Measurements from ENCODE around the gene NUDT14.

Gene NUDT14

GRCh38 chr14:105176513-105176912, 4.6 kb downstream of the NUDT14 start:
- H3K36me3 ChIP-seq (ENCODE audit: control insufficient read depth in 1 of 2, insufficient read depth in 2 of 2, low read depth in 1 of 2, low read length in 2 of 2): peaks cover 0 to 8% of the 10 kb centered on the region in 2 experiments
- H3K4me2 ChIP-seq (ENCODE audit: low read length, poor library complexity, severe bottlenecking): no peak overlapping the region
- H2AFZ ChIP-seq (ENCODE audit: low read depth, low read length): no peak overlapping the region
- H3K27me3 ChIP-seq (ENCODE audit: control insufficient read depth in 1 of 2, insufficient read depth in 1 of 2, low read length in 2 of 2): peaks cover 9 to 26% of the 10 kb centered on the region in 2 experiments
- no peak for DNase-seq
- no peaks in the 10 kb centered on the region for H3K79me1 ChIP-seq (replicated peaks; ENCODE audit: low read length, poor library complexity, severe bottlenecking)
- H3K14ac ChIP-seq (ENCODE audit: low read length in 2 of 2): no peak overlapping the region
- H2BK120ac ChIP-seq (ENCODE audit: low read depth, low read length): no peak overlapping the region
- H4K91ac ChIP-seq (ENCODE audit: low read length): no peak overlapping the region
- no peak overlapping the region for H3K4me3 ChIP-seq (ENCODE audit: insufficient read depth in 1 of 2, low read depth in 1 of 2, low read length in 2 of 2)
- no peak overlapping the region for H3K27ac ChIP-seq (ENCODE audit: low read length, poor library complexity, severe bottlenecking)
- no peak overlapping the region for H2BK5ac ChIP-seq (ENCODE audit: low read depth, low read length, poor library complexity, severe bottlenecking)
- no peak overlapping the region for H3K9ac ChIP-seq (ENCODE audit: low read length)
- H3K18ac ChIP-seq (ENCODE audit: low read depth in 1 of 2, low read length in 2 of 2): no peak overlapping the region
- peaks cover 22% of the 10 kb centered on the region for H3K4me1 ChIP-seq (ENCODE audit: control insufficient read depth, insufficient read depth, low read depth, low read length)
- H3K23ac ChIP-seq (ENCODE audit: low read length in 2 of 2): no peak overlapping the region
- no peak overlapping the region for H2AK5ac ChIP-seq (ENCODE audit: low read length, severe bottlenecking)
- H2BK15ac ChIP-seq (ENCODE audit: low read depth, poor library complexity, severe bottlenecking): peak overlapping the region; percentile 26
- 86% methylated on average over 15 of the region's 15 CpGs for WGBS
- H3K4ac ChIP-seq (ENCODE audit: low read depth in 1 of 2, low read length in 2 of 2): no peak overlapping the region
- H4K8ac ChIP-seq (ENCODE audit: low read length): no peak overlapping the region
- H2BK12ac ChIP-seq (ENCODE audit: low read length in 2 of 2): no peak overlapping the region
- no peaks in the 10 kb centered on the region for H3K9me3 ChIP-seq (ENCODE audit: control insufficient read depth, low read length)

DNA sequence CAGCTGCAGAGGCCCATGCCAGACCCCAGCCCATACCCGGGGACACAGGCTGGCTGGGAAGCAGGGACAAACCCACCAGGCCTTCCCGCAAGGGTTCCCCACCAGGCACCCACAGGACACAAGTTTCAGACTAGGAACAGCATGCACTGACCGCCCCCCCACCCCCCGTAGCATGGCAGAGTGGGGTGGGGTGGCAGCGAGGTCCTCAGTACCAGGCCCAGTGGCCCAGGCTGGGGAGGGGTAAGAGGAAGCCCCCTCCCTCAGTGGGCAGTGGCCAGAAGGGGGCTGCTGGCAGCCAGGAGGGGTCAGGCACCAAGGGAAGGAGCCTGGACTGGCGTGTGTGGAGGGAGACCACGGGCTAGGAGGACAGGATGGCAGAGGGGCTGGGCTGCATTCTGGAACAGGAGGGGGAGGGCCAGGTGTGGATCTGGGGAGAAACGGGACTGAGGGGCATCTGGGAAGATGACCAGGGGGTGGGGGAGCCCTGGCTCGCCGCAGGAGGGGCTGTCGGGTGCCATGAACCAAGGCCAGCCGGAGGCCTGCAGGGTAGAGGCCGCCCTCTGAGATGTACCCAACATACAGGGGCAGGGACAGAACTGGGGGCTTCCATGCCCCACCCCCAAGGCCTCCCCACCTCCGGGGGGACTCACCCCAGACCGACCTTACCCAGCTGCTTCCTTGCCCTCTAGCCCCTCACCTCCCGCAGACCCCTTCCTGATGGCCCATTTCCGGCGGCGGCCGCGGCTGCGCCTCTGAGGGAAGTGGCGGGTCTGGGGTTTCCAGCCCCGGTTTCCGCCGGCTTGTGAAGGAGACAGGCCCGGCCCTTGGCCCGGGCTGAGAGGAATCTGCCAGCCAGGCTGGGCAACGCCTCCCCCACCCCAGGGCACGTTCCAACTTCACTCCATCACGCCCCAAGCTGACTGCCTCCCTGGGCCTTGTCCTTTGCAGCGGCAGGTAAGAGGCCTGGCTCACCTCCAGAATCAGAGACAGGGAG, 6.9 kb downstream of the NUDT14 start:
- Histone ChIP-seq H3K9me3 (ENCODE audit: control insufficient read depth, low read length) (no peaks in the 10 kb centered on the region), H3K79me1 (replicated peaks; ENCODE audit: low read length, poor library complexity, severe bottlenecking) (no peaks in the 10 kb centered on the region), H2BK120ac (ENCODE audit: low read depth, low read length) (no peak overlapping the region), H2AFZ (ENCODE audit: low read depth, low read length) (no peak overlapping the region), H3K4me1 (ENCODE audit: control insufficient read depth, insufficient read depth, low read depth, low read length) (peaks cover 23% of the 10 kb centered on the region), H2BK5ac (ENCODE audit: low read depth, low read length, poor library complexity, severe bottlenecking) (no peak overlapping the region), H4K8ac (ENCODE audit: low read length) (no peak overlapping the region), H2AK5ac (ENCODE audit: low read length, severe bottlenecking) (no peak overlapping the region), H3K14ac (ENCODE audit: low read length in 2 of 2) (no peak overlapping the region), H3K27me3 (ENCODE audit: control insufficient read depth in 1 of 2, insufficient read depth in 1 of 2, low read length in 2 of 2) (peaks cover 27 to 39% of the 10 kb centered on the region in 2 experiments), H2BK15ac (ENCODE audit: low read depth, poor library complexity, severe bottlenecking) (no peak overlapping the region), H3K23ac (ENCODE audit: low read length in 2 of 2) (no peak overlapping the region), H3K4me3 (ENCODE audit: insufficient read depth in 1 of 2, low read depth in 1 of 2, low read length in 2 of 2) (no peak overlapping the region), H3K18ac (ENCODE audit: low read depth in 1 of 2, low read length in 2 of 2) (no peak overlapping the region), H3K27ac (ENCODE audit: low read length, poor library complexity, severe bottlenecking) (no peak overlapping the region), H3K4ac (ENCODE audit: low read depth in 1 of 2, low read length in 2 of 2) (no peak overlapping the region), H3K4me2 (ENCODE audit: low read length, poor library complexity, severe bottlenecking) (no peak overlapping the region), H4K91ac (ENCODE audit: low read length) (no peak overlapping the region), H3K9ac (ENCODE audit: low read length) (no peak overlapping the region), H3K36me3 (ENCODE audit: control insufficient read depth in 1 of 2, insufficient read depth in 2 of 2, low read depth in 1 of 2, low read length in 2 of 2) (peaks cover 0 to 8% of the 10 kb centered on the region in 2 experiments), H2BK12ac (ENCODE audit: low read length in 2 of 2) (no peak overlapping the region)
- 84% methylated on average over 30 of the region's 32 CpGs for WGBS
- no peak for DNase-seq

GRCh38 chr14:105173145-105173544, 8.0 kb downstream of the NUDT14 start:
- no peak overlapping the region for H3K4ac ChIP-seq (ENCODE audit: low read depth in 1 of 2, low read length in 2 of 2)
- H3K79me1 ChIP-seq (replicated peaks; ENCODE audit: low read length, poor library complexity, severe bottlenecking): no peaks in the 10 kb centered on the region
- H3K4me1 ChIP-seq (ENCODE audit: control insufficient read depth, insufficient read depth, low read depth, low read length): peaks cover 28% of the 10 kb centered on the region
- H2BK12ac ChIP-seq (ENCODE audit: low read length in 2 of 2): no peak overlapping the region
- H3K27ac ChIP-seq (ENCODE audit: low read length, poor library complexity, severe bottlenecking): no peak overlapping the region
- H2BK5ac ChIP-seq (ENCODE audit: low read depth, low read length, poor library complexity, severe bottlenecking): no peak overlapping the region
- no peak overlapping the region for H3K14ac ChIP-seq (ENCODE audit: low read length in 2 of 2)
- DNase-seq: no peak
- H3K36me3 ChIP-seq (ENCODE audit: control insufficient read depth in 1 of 2, insufficient read depth in 2 of 2, low read depth in 1 of 2, low read length in 2 of 2): peaks cover 0 to 5% of the 10 kb centered on the region in 2 experiments
- H3K9me3 ChIP-seq (ENCODE audit: control insufficient read depth, low read length): no peaks in the 10 kb centered on the region
- H3K9ac ChIP-seq (ENCODE audit: low read length): no peak overlapping the region
- H2BK15ac ChIP-seq (ENCODE audit: low read depth, poor library complexity, severe bottlenecking): peak overlapping the region; percentile 2
- H3K27me3 ChIP-seq (ENCODE audit: control insufficient read depth in 1 of 2, insufficient read depth in 1 of 2, low read length in 2 of 2): peaks cover 29 to 39% of the 10 kb centered on the region in 2 experiments
- H2AFZ ChIP-seq (ENCODE audit: low read depth, low read length): no peak overlapping the region
- no peak overlapping the region for H3K4me3 ChIP-seq (ENCODE audit: insufficient read depth in 1 of 2, low read depth in 1 of 2, low read length in 2 of 2)
- H2BK120ac ChIP-seq (ENCODE audit: low read depth, low read length): no peak overlapping the region
- no peak overlapping the region for H4K8ac ChIP-seq (ENCODE audit: low read length)
- H3K18ac ChIP-seq (ENCODE audit: low read depth in 1 of 2, low read length in 2 of 2): no peak overlapping the region
- no peak overlapping the region for H2AK5ac ChIP-seq (ENCODE audit: low read length, severe bottlenecking)
- WGBS: 90% methylated on average over 13 of the region's 13 CpGs
- H3K23ac ChIP-seq (ENCODE audit: low read length in 2 of 2): no peak overlapping the region
- no peak overlapping the region for H3K4me2 ChIP-seq (ENCODE audit: low read length, poor library complexity, severe bottlenecking)
- H4K91ac ChIP-seq (ENCODE audit: low read length): no peak overlapping the region

GRCh38 chr14:105172476-105172875, 8.6 kb downstream of the NUDT14 start:
- Histone ChIP-seq H2BK15ac (ENCODE audit: low read depth, poor library complexity, severe bottlenecking) (no peak overlapping the region), H3K27me3 (ENCODE audit: control insufficient read depth in 1 of 2, insufficient read depth in 1 of 2, low read length in 2 of 2) (peaks cover 29 to 42% of the 10 kb centered on the region in 2 experiments), H3K4ac (ENCODE audit: low read depth in 1 of 2, low read length in 2 of 2) (no peak overlapping the region), H3K9me3 (ENCODE audit: control insufficient read depth, low read length) (no peaks in the 10 kb centered on the region), H2AK5ac (ENCODE audit: low read length, severe bottlenecking) (no peak overlapping the region), H3K23ac (ENCODE audit: low read length in 2 of 2) (no peak overlapping the region), H4K8ac (ENCODE audit: low read length) (no peak overlapping the region), H3K79me1 (replicated peaks; ENCODE audit: low read length, poor library complexity, severe bottlenecking) (no peaks in the 10 kb centered on the region), H2AFZ (ENCODE audit: low read depth, low read length) (no peak overlapping the region), H2BK5ac (ENCODE audit: low read depth, low read length, poor library complexity, severe bottlenecking) (no peak overlapping the region), H3K36me3 (ENCODE audit: control insufficient read depth in 1 of 2, insufficient read depth in 2 of 2, low read depth in 1 of 2, low read length in 2 of 2) (no peaks in the 10 kb centered on the region), H2BK12ac (ENCODE audit: low read length in 2 of 2) (no peak overlapping the region), H3K4me2 (ENCODE audit: low read length, poor library complexity, severe bottlenecking) (no peak overlapping the region), H3K18ac (ENCODE audit: low read depth in 1 of 2, low read length in 2 of 2) (no peak overlapping the region), H2BK120ac (ENCODE audit: low read depth, low read length) (no peak overlapping the region), H4K91ac (ENCODE audit: low read length) (no peak overlapping the region), H3K4me1 (ENCODE audit: control insufficient read depth, insufficient read depth, low read depth, low read length) (peaks cover 34% of the 10 kb centered on the region), H3K4me3 (ENCODE audit: insufficient read depth in 1 of 2, low read depth in 1 of 2, low read length in 2 of 2) (no peak overlapping the region), H3K14ac (ENCODE audit: low read length in 2 of 2) (no peak overlapping the region), H3K9ac (ENCODE audit: low read length) (no peak overlapping the region), H3K27ac (ENCODE audit: low read length, poor library complexity, severe bottlenecking) (no peak overlapping the region)
- WGBS: 51% methylated on average over 6 of the region's 7 CpGs
- DNase-seq: no peak
